Panc1 (cell line): ENCODE measurements around the gene GPR55.

ENCODE experiments used
- POLR2AphosphoS5 ChIP-seq: IDR thresholded peaks from 2 replicates; pipeline ENCODE4 v1.6.1; 2012; ENCODE audit warnings: mild to moderate bottlenecking, low read depth, low read length, moderate library complexity
- SIN3A ChIP-seq: IDR thresholded peaks from 2 replicates; pipeline ENCODE4 v1.6.1; 2012; ENCODE audit warnings: low read depth, mild to moderate bottlenecking, low read length, moderate library complexity, borderline replicate concordance; ENCODE audit not compliant: insufficient read depth
- TCF7L2 ChIP-seq: IDR thresholded peaks from 2 replicates; pipeline ENCODE4 v1.6.1; 2011; ENCODE audit warnings: mild to moderate bottlenecking, low read depth, low read length, inconsistent platforms
- TF ChIP-seq, protein P1 (sequence below): fragments of 450-650 bp; IDR thresholded peaks from 2 replicates; pipeline ENCODE4 v1.5.1; 2017; ENCODE audit warnings: mild to moderate bottlenecking

DNA sequence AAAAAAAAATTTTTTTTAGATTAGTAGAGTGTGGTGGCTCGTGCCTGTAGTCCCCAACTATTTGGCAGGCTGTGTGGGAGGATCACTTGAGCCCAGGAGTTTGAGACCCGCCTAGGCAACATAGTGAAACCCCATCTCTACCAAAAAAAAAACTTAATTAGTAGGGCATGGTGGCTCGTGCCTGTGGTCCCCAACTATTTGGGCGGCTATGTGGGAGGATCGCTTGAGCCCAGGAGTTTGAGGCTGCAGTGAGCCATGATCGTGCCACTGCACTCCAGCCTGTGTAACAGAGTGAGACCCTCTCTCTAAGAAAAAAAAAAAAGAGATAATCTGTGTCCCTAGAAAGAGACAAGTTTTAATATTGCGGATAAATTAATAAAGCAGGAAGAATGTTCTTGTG, 8.8 kb downstream of the GPR55 start:
- TF ChIP-seq, protein P1, sequence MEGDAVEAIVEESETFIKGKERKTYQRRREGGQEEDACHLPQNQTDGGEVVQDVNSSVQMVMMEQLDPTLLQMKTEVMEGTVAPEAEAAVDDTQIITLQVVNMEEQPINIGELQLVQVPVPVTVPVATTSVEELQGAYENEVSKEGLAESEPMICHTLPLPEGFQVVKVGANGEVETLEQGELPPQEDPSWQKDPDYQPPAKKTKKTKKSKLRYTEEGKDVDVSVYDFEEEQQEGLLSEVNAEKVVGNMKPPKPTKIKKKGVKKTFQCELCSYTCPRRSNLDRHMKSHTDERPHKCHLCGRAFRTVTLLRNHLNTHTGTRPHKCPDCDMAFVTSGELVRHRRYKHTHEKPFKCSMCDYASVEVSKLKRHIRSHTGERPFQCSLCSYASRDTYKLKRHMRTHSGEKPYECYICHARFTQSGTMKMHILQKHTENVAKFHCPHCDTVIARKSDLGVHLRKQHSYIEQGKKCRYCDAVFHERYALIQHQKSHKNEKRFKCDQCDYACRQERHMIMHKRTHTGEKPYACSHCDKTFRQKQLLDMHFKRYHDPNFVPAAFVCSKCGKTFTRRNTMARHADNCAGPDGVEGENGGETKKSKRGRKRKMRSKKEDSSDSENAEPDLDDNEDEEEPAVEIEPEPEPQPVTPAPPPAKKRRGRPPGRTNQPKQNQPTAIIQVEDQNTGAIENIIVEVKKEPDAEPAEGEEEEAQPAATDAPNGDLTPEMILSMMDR = no peak
- TF ChIP-seq SIN3A = no peak
- no peak for TF ChIP-seq POLR2AphosphoS5
- no peak for TF ChIP-seq TCF7L2
